Ovary (tissue), 3 donors: ENCODE measurements around the gene LRCH3.

Experiments used
- EP300 ChIP-seq: sonication (generic); formaldehyde crosslinking; IDR thresholded peaks from one replicate; pipeline ENCODE4 v1.6.1; 2017; ENCODE audit warnings: antibody characterized with exemption
- TF ChIP-seq, protein P1 (sequence below), 3 donors: fragments of 450-650 bp in 2 of 3; fragments of 200-600 bp in 1 of 3; IDR thresholded peaks; one replicate each; pipeline versions ENCODE4 v1.5.1 to v1.8.0; 2016 to 2022; ENCODE audit warnings: antibody characterized with exemption in 3 of 3, mild to moderate bottlenecking in 1 of 3
- donor health status: DM: no; HTN: no; CAD: no.

DNA sequence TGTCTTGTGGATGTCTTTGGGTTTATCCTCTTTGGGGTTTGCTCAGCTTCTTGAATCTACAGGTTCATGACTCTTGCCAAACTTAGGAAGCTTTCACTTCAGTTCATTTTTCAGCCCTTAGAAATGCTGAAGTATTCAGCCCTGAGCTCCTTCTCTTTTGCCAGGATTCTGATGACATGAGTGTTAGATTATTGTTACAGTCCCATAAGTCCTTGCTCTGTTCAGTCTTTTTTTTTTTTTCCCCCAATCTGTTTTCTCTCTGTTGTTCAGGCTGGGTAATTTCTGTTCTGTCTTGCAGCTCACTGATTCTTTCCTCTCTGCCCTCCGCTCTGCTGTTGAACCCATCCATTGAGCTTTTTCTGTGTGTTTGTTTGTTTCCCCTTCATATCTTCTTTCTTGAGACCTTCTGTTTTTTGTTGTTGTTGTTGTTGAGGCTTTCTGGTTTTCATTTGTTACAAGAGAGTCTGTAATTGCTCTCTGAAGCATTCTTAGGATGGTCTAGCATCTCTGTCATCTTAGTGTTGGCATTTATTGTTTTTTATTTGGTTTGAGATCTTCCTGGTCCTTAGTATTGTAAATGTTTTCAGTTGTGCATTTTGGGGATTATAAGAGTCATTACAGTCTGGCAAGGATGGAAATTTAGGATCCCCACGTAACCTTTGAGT lies 18.4 kb downstream of the LRCH3 start:
- no peak for TF ChIP-seq EP300
- TF ChIP-seq, protein P1, sequence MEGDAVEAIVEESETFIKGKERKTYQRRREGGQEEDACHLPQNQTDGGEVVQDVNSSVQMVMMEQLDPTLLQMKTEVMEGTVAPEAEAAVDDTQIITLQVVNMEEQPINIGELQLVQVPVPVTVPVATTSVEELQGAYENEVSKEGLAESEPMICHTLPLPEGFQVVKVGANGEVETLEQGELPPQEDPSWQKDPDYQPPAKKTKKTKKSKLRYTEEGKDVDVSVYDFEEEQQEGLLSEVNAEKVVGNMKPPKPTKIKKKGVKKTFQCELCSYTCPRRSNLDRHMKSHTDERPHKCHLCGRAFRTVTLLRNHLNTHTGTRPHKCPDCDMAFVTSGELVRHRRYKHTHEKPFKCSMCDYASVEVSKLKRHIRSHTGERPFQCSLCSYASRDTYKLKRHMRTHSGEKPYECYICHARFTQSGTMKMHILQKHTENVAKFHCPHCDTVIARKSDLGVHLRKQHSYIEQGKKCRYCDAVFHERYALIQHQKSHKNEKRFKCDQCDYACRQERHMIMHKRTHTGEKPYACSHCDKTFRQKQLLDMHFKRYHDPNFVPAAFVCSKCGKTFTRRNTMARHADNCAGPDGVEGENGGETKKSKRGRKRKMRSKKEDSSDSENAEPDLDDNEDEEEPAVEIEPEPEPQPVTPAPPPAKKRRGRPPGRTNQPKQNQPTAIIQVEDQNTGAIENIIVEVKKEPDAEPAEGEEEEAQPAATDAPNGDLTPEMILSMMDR (IDR thresholded peaks at IDR 0.05), result no peak
